ENCODE data around the gene C10orf71.

C10orf71 gene

DNA sequence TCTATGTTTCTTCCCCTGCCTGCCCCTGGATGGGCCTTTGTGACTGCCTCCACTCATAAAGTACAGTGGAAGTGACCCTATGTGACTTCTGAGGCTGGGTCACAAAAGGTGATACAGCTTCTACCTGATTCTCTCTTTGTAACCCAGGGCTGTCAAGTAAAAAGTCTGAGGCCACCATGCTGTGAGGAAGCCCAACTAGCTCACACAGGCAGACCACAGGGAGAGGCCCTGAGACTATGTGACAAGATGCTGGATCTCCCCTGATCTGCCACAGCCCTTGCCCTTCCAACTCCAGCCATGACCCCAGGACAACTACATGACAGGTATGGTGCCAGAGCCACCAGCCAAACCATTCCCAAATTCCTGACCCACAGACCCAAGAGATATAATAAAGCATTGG lies 51.2 kb downstream of the C10orf71 start:
- H3K4me1 Mint-ChIP-seq: peaks cover 21% of the 10 kb centered on the region
- no peaks in the 10 kb centered on the region for H3K36me3 Mint-ChIP-seq (ENCODE audit: low read depth)
- H3K27me3 Mint-ChIP-seq (ENCODE audit: low read depth, poor library complexity): peaks cover 14% of the 10 kb centered on the region
- H3K4me3 Mint-ChIP-seq: no peak overlapping the region
- H3K9me3 Mint-ChIP-seq: peaks cover 16% of the 10 kb centered on the region
- H3K27ac Mint-ChIP-seq: no peak overlapping the region
- no peak for TF ChIP-seq CTCF (IDR thresholded peaks at IDR 0.05)
- no peak for DNase-seq

DNA sequence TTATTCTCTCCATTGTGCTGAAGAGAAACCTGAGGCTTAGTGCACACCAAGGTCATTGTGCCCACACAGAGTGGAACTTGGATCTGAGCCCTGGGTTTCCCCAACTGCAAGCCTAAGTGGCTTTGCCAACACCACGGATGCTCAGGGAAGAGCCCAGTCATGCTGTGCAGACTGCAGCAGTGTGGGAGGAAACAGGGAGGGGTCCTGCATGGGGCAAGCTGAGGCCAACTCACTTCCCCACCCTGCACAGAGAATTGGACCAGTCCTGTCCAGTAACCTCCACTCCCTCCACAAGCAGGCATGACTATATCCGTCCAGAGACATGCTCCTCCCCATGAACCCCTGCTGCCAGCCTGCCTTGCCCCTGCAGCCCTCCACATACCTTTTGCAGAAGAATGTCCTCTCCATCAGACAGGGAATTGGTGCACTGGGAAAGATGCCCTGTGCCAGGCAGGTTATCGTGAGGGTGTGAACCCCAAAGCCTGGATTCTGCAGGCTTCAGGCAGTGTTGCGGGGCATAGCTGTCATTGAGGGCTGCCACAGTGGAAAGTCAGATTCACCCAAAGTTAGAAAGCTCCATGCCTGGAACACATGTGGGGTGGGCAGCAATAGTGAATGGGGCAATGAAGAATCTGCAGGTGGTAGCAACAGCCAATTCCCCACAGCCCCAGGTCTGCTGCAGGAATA lies 52.0 kb downstream of the C10orf71 start:
- Mint-ChIP-seq H3K27ac (no peak overlapping the region), H3K4me1 (peaks cover 21% of the 10 kb centered on the region), H3K4me3 (no peak overlapping the region), H3K27me3 (ENCODE audit: low read depth, poor library complexity) (peaks cover 14% of the 10 kb centered on the region), H3K36me3 (ENCODE audit: low read depth) (no peaks in the 10 kb centered on the region), H3K9me3 (peaks cover 16% of the 10 kb centered on the region)
- no peak for TF ChIP-seq CTCF (IDR thresholded peaks at IDR 0.05)
- no peak for DNase-seq

DNA sequence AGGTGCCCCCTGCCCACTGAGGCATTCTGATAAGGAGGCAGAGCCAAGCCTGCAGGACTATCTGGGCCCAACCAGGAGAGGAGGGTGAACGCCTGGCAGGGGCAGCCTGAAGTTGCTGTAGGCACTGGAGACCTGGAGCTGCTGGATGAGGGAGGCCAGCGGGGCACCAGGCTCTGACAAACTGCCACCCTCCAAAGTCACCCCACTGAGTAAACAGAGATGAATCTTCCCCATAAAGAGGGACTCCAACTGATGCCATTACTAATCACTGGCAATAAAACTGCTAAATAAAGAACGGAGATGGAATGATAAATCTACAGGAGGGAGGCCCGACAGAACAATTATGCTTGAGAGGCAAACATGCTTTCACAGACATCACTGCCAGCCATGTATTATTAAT lies 52.7 kb downstream of the C10orf71 start:
- Mint-ChIP-seq H3K36me3 (ENCODE audit: low read depth) (no peaks in the 10 kb centered on the region), H3K4me3 (no peak overlapping the region), H3K4me1 (peaks cover 21% of the 10 kb centered on the region), H3K27ac (no peak overlapping the region), H3K9me3 (peaks cover 18% of the 10 kb centered on the region), H3K27me3 (ENCODE audit: low read depth, poor library complexity) (peaks cover 10% of the 10 kb centered on the region)
- no peak for TF ChIP-seq CTCF (IDR thresholded peaks at IDR 0.05)
- no peak for DNase-seq

- H3K36me3 Mint-ChIP-seq (ENCODE audit: low read depth): no peaks in the 10 kb centered on the region
- peaks cover 21% of the 10 kb centered on the region for H3K4me1 Mint-ChIP-seq
- no peak for TF ChIP-seq CTCF (IDR thresholded peaks at IDR 0.05)
- peaks cover 10% of the 10 kb centered on the region for H3K27me3 Mint-ChIP-seq (ENCODE audit: low read depth, poor library complexity)
- peaks cover 22% of the 10 kb centered on the region for H3K9me3 Mint-ChIP-seq
- no peak for DNase-seq
- no peak overlapping the region for H3K27ac Mint-ChIP-seq
- no peak overlapping the region for H3K4me3 Mint-ChIP-seq
These were observed 53.4 kb downstream of the C10orf71 start for GRCh38 chr10:49352323-49352722.

- no peak for TF ChIP-seq CTCF (IDR thresholded peaks at IDR 0.05)
- Mint-ChIP-seq H3K27ac (no peak overlapping the region), H3K27me3 (ENCODE audit: low read depth, poor library complexity) (peaks cover 10% of the 10 kb centered on the region), H3K9me3 (peaks cover 28% of the 10 kb centered on the region), H3K4me1 (peaks cover 21% of the 10 kb centered on the region), H3K36me3 (ENCODE audit: low read depth) (no peaks in the 10 kb centered on the region), H3K4me3 (no peak overlapping the region)
- no peak for DNase-seq
These were observed 54.3 kb downstream of the C10orf71 start for GRCh38 chr10:49353026-49353894.
